CD4-positive, alpha-beta T cell treated with Interleukin-10 for 1 hour (primary cell): ENCODE measurements around the gene RNF26.

Source experiments
- DNase-seq: peaks from one replicate; pipeline ENCODE4 v3.0.0-alpha.2; 2020

RNF26 gene

GRCh38 chr11:119355091-119355843 lies 20.9 kb downstream of the RNF26 start:
- no peak for DNase-seq

GRCh38 chr11:119356349-119357031 lies 22.2 kb downstream of the RNF26 start:
- peak; percentile 76 for DNase-seq

- no peak for DNase-seq
Observed at GRCh38 chr11:119357074-119357473, 22.7 kb downstream of the RNF26 start.

- no peak for DNase-seq
Observed at GRCh38 chr11:119359365-119360214, 25.3 kb downstream of the RNF26 start.

- no peak for DNase-seq
Observed at GRCh38 chr11:119361056-119361787, 26.9 kb downstream of the RNF26 start.

GRCh38 chr11:119361941-119362725 lies 27.8 kb downstream of the RNF26 start:
- no peak for DNase-seq

- DNase-seq = no peak
Observed at GRCh38 chr11:119362741-119363080, 28.4 kb downstream of the RNF26 start.

- DNase-seq = no peak
Observed at GRCh38 chr11:119363081-119363850, 28.9 kb downstream of the RNF26 start.

- DNase-seq = peak; percentile 65
Observed at GRCh38 chr11:119363851-119364590, 29.7 kb downstream of the RNF26 start.

- DNase-seq = no peak
Observed at GRCh38 chr11:119365071-119365591, 30.8 kb downstream of the RNF26 start.

GRCh38 chr11:119366690-119367620 lies 32.6 kb downstream of the RNF26 start:
- no peak for DNase-seq

- DNase-seq = no peak
Observed at GRCh38 chr11:119367661-119368120, 33.4 kb downstream of the RNF26 start.

- no peak for DNase-seq
Observed at GRCh38 chr11:119368121-119369034, 34.1 kb downstream of the RNF26 start.

- no peak for DNase-seq
Observed at GRCh38 chr11:119369132-119369925, 35.0 kb downstream of the RNF26 start.

GRCh38 chr11:119370486-119371046 lies 36.2 kb downstream of the RNF26 start:
- peak; percentile 32 for DNase-seq

- DNase-seq = no peak
Observed at GRCh38 chr11:119371067-119371601, 36.8 kb downstream of the RNF26 start.
